Right cardiac atrium (tissue), 5 donors: Measurements from ENCODE around the gene PPM1B. TPM values are rescaled to one million over a fixed set of nuclear protein-coding genes. Genes with fewer than 3 reads are reported as not detected.
"Not testable (repeated sequence)": the region's sequence is repeated elsewhere in the genome, so short reads cannot be mapped to it uniquely, and the experiment has no call there.

Experiments used
- ATAC-seq, 2 donors: fragments of 200-7000 bp; cut with Tn5 transposase; one replicate each; pipeline versions ENCODE4 v1.8.0 to v1.9.1; 2020; ENCODE audit warnings: moderate library complexity in 2 of 2, mild to moderate bottlenecking in 1 of 2
- DNase-seq, 3 donors: peaks; one replicate each; pipeline ENCODE4 v3.0.0-alpha.2; 2020
- H3K27ac ChIP-seq: one replicate; pipeline ENCODE4 v1.5.1; 2013; ENCODE audit warnings: mild to moderate bottlenecking, low read length, control low read depth, moderate library complexity
- H3K27me3 ChIP-seq: one replicate; pipeline ENCODE4 v1.6.1; 2013; ENCODE audit not compliant: control insufficient read depth, insufficient read depth
- H3K4me1 ChIP-seq: one replicate; pipeline ENCODE4 v1.6.1; 2013; ENCODE audit warnings: low read length; ENCODE audit not compliant: control insufficient read depth, insufficient read depth
- H3K4me3 ChIP-seq: one replicate; pipeline ENCODE4 v1.5.1; 2013; ENCODE audit warnings: low read length, control low read depth
- H3K9me3 ChIP-seq: one replicate; pipeline ENCODE4 v1.6.1; 2013; ENCODE audit warnings: low read length; ENCODE audit not compliant: control insufficient read depth
- WGBS: extraction: QIAGEN DNeasy Blood & Tissue Kit; methylation state at CpG from one replicate; pipeline ENCODE4 v1.1.7; 2013; 5-methylcytosine and 5-hydroxymethylcytosine counted together
- intact Hi-C, 4 donors: fragments of 100-400 bp; cut with DNase I; formaldehyde crosslinking; loops; one replicate each; pipeline versions ENCODE4 v1.11.0 to v1.14.0; 2022 to 2023
- polyA plus RNA-seq: library from polyadenylated mRNA; stranded (reverse); fragments of 200-250 nt; gene quantifications from one replicate; pipeline ENCODE4 v1.2.3, GENCODE V29; 2013
- total RNA-seq, 4 donors: library from RNA; stranded (reverse); fragmentation: NEBNext Ultra II Directional; extraction: Animal tissue kit (Norgen Biotek cat#: 25700); gene quantifications; one replicate each; pipeline ENCODE4 v1.2.1, GENCODE V29; 2021
- donor health status: healthy with polysubstance abuse.
- donor health status: DM: no; HTN: yes; CAD: no.
- donor health status: DM: no; HTN: no; CAD: no.
- donor health status: DM: no; HTN: yes; CAD: no; lungs with severe emphysema.
- donor health status: DM: yes; HTN: yes; CAD: no.

The PPM1B gene
- total and polyA plus RNA-seq, 5 donors = 26.7 to 57.7 (median 42.7) TPM

DNA sequence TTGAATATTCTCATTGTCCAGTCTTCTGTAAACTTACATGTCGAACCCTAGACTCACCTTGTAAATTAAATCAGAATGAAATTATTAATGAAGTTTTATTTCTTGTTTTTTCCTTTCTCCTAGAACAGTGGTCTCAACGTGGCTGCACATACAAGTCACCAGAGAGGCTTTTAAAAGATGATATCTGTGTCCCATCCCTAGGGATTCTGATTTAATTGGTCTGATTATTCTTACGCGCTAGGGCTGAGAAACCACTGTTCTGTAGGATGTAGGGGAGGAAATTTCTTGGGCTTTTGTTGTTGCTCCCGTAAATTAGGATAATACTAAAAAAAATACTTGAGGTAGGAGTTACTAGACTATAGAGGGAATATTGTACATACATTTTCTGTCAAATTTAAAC lies 32.1 kb downstream of the PPM1B start:
- DNase-seq (no peak), ATAC-seq (no peak)
- Histone ChIP-seq H3K27ac (no peak overlapping the region), H3K4me1 (peaks cover 3% of the 10 kb centered on the region), H3K9me3 (no peaks in the 10 kb centered on the region), H3K27me3 (no peaks in the 10 kb centered on the region), H3K4me3 (no peak overlapping the region)
- intact Hi-C loops = no loop called here
- WGBS = 80% methylated on average over 5 of the region's 5 CpGs

DNA sequence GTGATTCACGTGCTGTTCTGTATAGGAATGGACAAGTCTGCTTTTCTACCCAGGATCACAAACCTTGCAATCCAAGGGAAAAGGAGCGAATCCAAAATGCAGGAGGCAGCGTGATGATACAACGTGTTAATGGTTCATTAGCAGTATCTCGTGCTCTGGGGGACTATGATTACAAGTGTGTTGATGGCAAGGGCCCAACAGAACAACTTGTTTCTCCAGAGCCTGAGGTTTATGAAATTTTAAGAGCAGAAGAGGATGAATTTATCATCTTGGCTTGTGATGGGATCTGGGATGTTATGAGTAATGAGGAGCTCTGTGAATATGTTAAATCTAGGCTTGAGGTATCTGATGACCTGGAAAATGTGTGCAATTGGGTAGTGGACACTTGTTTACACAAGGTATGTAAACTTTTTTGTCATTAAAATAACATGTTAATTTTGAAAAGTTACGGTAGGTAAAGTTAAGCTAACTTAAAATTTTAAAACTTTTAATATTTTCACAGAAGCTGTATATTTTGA lies 33.0 kb downstream of the PPM1B start:
- H3K9me3 ChIP-seq = no peaks in the 10 kb centered on the region
- intact Hi-C loops = no loop called here
- DNase-seq (no peak), ATAC-seq (no peak)
- H3K27me3 ChIP-seq = no peaks in the 10 kb centered on the region
- no peak overlapping the region for H3K27ac ChIP-seq
- H3K4me1 ChIP-seq = peaks cover 3% of the 10 kb centered on the region
- 78% methylated on average over 6 of the region's 6 CpGs for WGBS
- no peak overlapping the region for H3K4me3 ChIP-seq

DNA sequence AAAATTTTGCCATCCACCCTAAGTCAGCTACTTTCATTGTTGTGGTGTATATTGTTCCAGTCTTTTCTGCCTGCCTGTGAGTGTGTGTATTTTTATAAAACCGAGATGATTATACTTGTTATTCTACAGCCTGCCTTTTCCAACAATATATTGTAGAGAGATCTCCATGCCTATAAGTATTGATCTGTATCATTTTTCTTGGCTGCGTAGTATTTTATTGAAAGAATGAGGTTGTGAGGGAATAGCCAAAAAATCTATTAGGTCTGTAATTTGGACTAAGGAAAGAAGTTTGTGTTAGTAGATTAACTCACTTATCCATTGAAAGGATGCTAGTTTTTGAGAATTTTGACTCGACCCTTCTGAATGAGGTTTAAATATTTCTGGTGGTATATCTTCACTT lies 34.9 kb downstream of the PPM1B start:
- H3K27me3 ChIP-seq = no peaks in the 10 kb centered on the region
- peaks cover 3% of the 10 kb centered on the region for H3K4me1 ChIP-seq
- no peaks in the 10 kb centered on the region for H3K9me3 ChIP-seq
- H3K4me3 ChIP-seq = no peak overlapping the region
- DNase-seq (no peak), ATAC-seq (no peak)
- over 99% methylated on average over 3 of the region's 3 CpGs for WGBS
- H3K27ac ChIP-seq = no peak overlapping the region
- intact Hi-C loops = no loop called here

DNA sequence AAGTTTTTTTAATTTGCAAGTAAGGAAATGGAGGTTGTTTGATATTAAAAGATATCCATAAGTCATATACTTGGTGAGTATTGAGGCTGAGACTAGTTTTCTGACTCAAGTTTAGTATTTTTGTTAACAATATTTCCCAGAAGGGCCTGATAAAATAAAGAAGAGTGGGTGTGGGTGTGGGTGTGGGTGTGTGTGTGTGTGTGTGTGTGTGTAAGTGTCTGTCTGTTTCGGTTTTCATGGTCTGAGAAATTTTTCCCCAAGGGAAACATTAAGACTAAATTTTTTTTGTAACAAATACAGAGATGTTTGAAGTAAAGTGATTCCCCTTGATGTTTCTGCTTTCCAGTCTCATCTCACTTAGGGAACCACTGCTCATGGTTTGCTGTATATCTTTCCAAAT lies 36.5 kb downstream of the PPM1B start:
- no peak overlapping the region for H3K27ac ChIP-seq
- H3K27me3 ChIP-seq = no peaks in the 10 kb centered on the region
- H3K4me1 ChIP-seq = peaks cover 3% of the 10 kb centered on the region
- DNase-seq = no peak
- H3K9me3 ChIP-seq = no peaks in the 10 kb centered on the region
- 35% methylated on average over 1 of the region's 1 CpG for whole genome bisulfite sequencing
- ATAC-seq = no peak
- H3K4me3 ChIP-seq = no peak overlapping the region
- intact Hi-C loops = no loop called here

DNA sequence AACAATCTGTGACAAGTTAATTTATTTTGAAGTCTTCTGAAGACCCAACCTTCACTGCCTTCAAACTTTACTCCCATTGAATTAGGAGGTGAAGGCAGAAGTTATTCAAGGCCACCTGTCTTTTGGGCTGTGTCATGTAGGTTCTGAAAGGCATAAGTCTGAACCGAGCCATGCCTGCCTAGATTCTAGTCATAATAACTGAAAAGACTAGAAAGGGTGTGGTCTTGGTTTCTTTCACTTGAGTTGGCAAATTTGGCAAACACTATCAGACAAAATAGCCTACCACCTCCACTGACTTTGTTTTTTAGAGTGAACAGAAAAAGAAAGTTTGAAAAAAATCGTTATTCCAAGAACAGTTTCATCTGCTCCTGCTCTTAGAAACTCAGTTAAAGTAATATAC lies 38.4 kb downstream of the PPM1B start:
- H3K4me3 ChIP-seq = no peak overlapping the region
- WGBS = 95% methylated on average over 2 of the region's 2 CpGs
- intact Hi-C loops = no loop called here
- H3K9me3 ChIP-seq = no peaks in the 10 kb centered on the region
- no peaks in the 10 kb centered on the region for H3K4me1 ChIP-seq
- ATAC-seq (no peak), DNase-seq (no peak)
- H3K27ac ChIP-seq = no peak overlapping the region
- H3K27me3 ChIP-seq = no peaks in the 10 kb centered on the region

DNA sequence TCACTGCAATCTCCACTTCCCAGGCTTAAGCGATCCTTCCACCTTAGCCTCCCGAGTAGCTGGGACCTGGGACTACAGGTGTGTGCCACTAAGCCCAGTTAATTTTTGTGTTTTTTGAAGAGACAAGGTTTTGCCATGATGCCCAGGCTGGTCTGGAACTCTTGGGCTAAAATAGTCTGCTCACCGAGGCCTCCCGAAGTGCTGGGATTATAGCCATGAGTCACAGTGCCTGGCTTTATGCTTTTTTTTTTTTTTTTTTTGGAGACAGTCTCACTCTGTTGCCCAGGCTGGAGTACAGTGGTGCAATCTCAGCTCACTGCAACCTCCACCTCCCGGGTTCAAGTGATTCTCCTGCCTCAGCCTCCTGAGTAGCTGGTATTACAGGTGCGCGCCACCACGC lies 39.0 kb downstream of the PPM1B start:
- 98% methylated on average over 8 of the region's 8 CpGs for WGBS
- intact Hi-C loops = not testable (repeated sequence)

DNA sequence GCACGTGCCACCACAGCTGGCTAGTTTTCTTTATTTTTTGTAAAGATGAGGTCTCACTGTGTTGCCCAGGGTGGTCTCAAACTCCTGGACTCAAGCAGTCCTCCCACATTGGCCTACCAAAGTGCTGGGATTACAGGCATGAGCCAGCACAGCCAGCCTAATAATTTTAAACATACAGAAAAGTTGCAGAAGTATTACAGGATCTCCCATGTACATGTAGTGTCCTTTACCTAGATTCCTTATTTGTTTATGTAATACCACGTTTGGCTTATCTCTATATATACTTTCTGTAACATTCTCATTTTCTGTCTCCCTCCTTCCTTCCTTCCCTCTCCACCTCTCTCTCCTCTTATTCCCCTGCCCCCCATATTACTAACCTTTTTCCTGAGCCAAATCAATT lies 41.7 kb downstream of the PPM1B start:
- H3K9me3 ChIP-seq = no peaks in the 10 kb centered on the region
- H3K4me1 ChIP-seq = no peaks in the 10 kb centered on the region
- WGBS = 80% methylated on average over 2 of the region's 2 CpGs
- no peak overlapping the region for H3K4me3 ChIP-seq
- DNase-seq (no peak), ATAC-seq (no peak)
- no peaks in the 10 kb centered on the region for H3K27me3 ChIP-seq
- no peak overlapping the region for H3K27ac ChIP-seq
- intact Hi-C loops = no loop called here

More for the DNA sequence above, 39.0 kb downstream of the PPM1B start:
- not testable (repeated sequence) for H3K27ac ChIP-seq, H3K9me3 ChIP-seq, H3K4me1 ChIP-seq, ATAC-seq, DNase-seq, H3K4me3 ChIP-seq, H3K27me3 ChIP-seq

DNA sequence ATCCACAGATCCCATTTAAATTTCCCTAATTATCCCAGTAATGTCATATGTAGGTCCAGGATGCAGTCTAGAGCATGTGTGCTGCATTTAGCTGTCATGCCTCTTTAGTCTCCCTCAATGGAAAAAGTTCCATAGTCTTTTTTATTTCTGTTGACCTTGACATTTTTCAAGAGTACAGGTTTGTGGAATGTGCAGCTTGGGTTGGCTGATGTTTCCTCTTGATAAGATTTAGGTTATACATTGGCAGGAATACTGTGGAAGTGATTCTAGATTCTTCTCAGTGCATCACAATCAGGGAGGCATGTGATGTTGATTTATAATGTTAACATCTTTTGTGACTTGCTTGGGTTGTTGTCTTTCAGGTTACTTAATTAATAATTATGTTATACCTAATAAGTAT lies 42.5 kb downstream of the PPM1B start:
- no peak for DNase-seq
- Histone ChIP-seq H3K9me3 (no peaks in the 10 kb centered on the region), H3K4me1 (no peaks in the 10 kb centered on the region), H3K27me3 (no peaks in the 10 kb centered on the region), H3K27ac (no peak overlapping the region), H3K4me3 (no peak overlapping the region)
- intact Hi-C loops = no loop called here
- no peak for ATAC-seq

DNA sequence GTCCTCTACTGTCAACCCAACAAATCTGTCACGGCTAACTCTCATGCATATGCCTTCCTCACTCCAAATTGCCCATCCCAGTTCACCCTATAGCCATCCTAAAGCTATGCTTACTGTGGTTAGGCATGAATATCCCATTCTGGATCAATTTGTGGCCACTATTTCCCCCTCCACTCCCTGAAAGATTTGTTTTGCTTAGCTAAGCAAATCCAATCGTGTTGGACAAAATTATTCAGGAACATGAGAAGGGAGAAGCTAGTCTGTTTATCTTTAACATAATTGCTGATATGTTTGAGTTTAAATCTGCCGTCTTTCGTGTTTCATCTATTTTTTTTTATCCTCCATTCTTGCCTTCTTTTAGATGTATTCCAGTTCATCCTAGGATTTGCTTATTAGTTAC lies 43.6 kb downstream of the PPM1B start:
- WGBS = 92% methylated on average over 4 of the region's 4 CpGs
- Histone ChIP-seq H3K27ac (no peak overlapping the region), H3K9me3 (no peaks in the 10 kb centered on the region), H3K4me3 (no peak overlapping the region), H3K27me3 (no peaks in the 10 kb centered on the region), H3K4me1 (no peaks in the 10 kb centered on the region)
- ATAC-seq (no peak), DNase-seq (no peak)
- intact Hi-C loops = no loop called here

DNA sequence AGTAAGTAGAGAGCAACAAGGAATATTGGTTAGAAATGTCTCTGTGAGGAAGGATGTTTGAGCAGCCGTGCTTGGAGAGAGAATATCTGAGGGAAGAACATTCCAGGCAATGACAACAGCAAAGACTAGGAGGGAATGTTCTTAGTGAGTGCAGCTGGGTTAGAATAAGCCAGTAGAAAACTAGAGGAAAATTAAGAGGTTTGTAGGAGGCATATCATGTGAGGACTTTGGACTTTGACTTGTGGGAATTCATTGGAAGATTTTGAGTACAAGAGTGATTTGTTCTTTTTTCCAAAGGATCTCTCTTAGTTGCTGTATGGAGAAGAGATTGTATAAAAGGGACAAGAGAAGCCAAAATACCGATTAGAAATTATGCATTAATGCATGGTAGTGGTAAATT lies 47.2 kb downstream of the PPM1B start:
- no peak overlapping the region for H3K4me3 ChIP-seq
- intact Hi-C loops = no loop called here
- ATAC-seq = no peak
- H3K27ac ChIP-seq = no peak overlapping the region
- H3K27me3 ChIP-seq = no peaks in the 10 kb centered on the region
- no peak for DNase-seq
- no peaks in the 10 kb centered on the region for H3K4me1 ChIP-seq
- H3K9me3 ChIP-seq = no peaks in the 10 kb centered on the region
- WGBS = 93% methylated on average over 2 of the region's 2 CpGs

DNA sequence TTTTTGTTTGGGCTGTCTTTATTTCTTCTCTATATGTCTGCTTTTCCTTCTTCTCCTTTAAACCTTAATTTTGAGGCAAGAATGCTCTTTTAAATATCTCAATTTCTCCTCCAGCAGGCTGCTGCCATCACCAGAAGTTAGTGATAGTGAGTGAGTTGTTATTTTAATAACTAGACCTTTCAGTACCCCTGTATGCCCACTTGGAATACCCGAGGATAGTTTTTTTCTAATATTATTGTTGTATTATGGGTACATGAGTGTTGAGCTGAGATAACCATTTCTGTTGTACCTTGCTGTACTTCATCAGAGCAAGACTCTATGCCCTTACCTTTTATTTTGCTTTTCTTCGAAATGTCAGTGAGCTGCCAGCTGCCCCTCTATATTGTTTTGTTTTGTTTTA lies 50.1 kb downstream of the PPM1B start:
- H3K4me1 ChIP-seq = no peaks in the 10 kb centered on the region
- ATAC-seq = no peak
- no peak for DNase-seq
- intact Hi-C loops = no loop called here
- H3K27ac ChIP-seq = no peak overlapping the region
- WGBS = 87% methylated on average over 2 of the region's 2 CpGs
- H3K27me3 ChIP-seq = no peaks in the 10 kb centered on the region
- H3K4me3 ChIP-seq = no peak overlapping the region
- H3K9me3 ChIP-seq = no peaks in the 10 kb centered on the region

DNA sequence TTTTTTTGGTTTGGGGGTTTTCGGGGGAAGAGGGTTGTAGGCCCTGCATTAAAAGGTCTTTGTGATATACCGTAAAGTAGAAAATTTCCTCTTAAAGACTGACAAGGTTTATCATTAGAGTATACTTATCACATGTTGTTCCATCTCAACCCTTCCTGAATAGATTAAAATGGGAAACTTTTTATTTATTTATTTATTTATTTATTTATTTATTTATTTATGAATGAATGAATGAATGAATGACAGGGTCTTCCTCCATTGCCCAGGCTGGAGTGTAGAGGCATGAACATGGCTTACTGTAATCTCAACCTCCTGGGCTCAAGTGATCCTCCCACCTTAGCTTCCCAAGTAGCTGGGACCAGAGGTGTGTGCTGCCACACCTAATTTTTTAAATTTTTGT lies 58.1 kb downstream of the PPM1B start:
- DNase-seq = no peak
- Histone ChIP-seq H3K27me3 (no peaks in the 10 kb centered on the region), H3K4me3 (no peak overlapping the region), H3K9me3 (no peaks in the 10 kb centered on the region), H3K27ac (no peak overlapping the region), H3K4me1 (no peaks in the 10 kb centered on the region)
- intact Hi-C loops = no loop called here
- 94% methylated on average over 2 of the region's 2 CpGs for WGBS
- ATAC-seq = no peak
